Astrocyte of the cerebellum (primary cell): ENCODE data around the gene AGPAT4.

Experiments used
- DNase-seq: peaks from one replicate; pipeline ENCODE4 v3.0.0-alpha.2; 2011; ENCODE audit warnings: low read depth
- H3K4me3 ChIP-seq: 2 replicates; pipeline ENCODE4 v1.5.1; 2011; ENCODE audit warnings: mild to moderate bottlenecking, low read depth, low read length, moderate library complexity
- CTCF ChIP-seq: IDR thresholded peaks from 2 replicates; pipeline ENCODE4 v1.5.1; 2012; ENCODE audit warnings: low read length, low read depth, moderate library complexity, mild to moderate bottlenecking; ENCODE audit errors: missing control alignments
- in situ Hi-C: cut with HindIII; loops from 2 replicates; pipeline ENCODE4 v1.10.0; 2017; ENCODE audit warnings: low sequenced_read_pairs

Gene AGPAT4

GRCh38 chr6:161171207-161171606 is 102.7 kb downstream of the AGPAT4 start:
- H3K4me3 ChIP-seq: no peak overlapping the region
- TF ChIP-seq CTCF: no peak
- no peak for DNase-seq
- in situ Hi-C loops: no loop called here

- DNase-seq: no peak
- TF ChIP-seq CTCF: no peak
- H3K4me3 ChIP-seq: no peak overlapping the region
- in situ Hi-C loops: no loop called here
Observed at GRCh38 chr6:161169696-161170095, 104.2 kb downstream of the AGPAT4 start.

- in situ Hi-C loops: no loop called here
- no peak for TF ChIP-seq CTCF
Observed at GRCh38 chr6:161169035-161169434, 104.8 kb downstream of the AGPAT4 start.

GRCh38 chr6:161168281-161168891 is 105.5 kb downstream of the AGPAT4 start:
- in situ Hi-C loops: no loop called here
- peak; percentile 95 for DNase-seq
- H3K4me3 ChIP-seq: no peak overlapping the region
- TF ChIP-seq CTCF: no peak

More at GRCh38 chr6:161169035-161169434, 104.8 kb downstream of the AGPAT4 start:
- DNase-seq: no peak
- H3K4me3 ChIP-seq: no peak overlapping the region

GRCh38 chr6:161166677-161167076 is 107.2 kb downstream of the AGPAT4 start:
- DNase-seq: no peak
- in situ Hi-C loops: no loop called here
- no peak for TF ChIP-seq CTCF

GRCh38 chr6:161166176-161166575 is 107.7 kb downstream of the AGPAT4 start:
- in situ Hi-C loops: no loop called here
- no peak for TF ChIP-seq CTCF
- no peak for DNase-seq
- H3K4me3 ChIP-seq: no peak overlapping the region

More at GRCh38 chr6:161166677-161167076, 107.2 kb downstream of the AGPAT4 start:
- no peak overlapping the region for H3K4me3 ChIP-seq
